Activated naive CD4-positive, alpha-beta T cell treated with anti-CD3 and anti-CD28 coated beads, Interleukin-2, amount 10 ng/mL, durations not matched to agents 7 days and 5 days (primary cell): ENCODE measurements around the gene PLXNC1.

Experiments used
- CTCF ChIA-PET: fragments of 350-600 bp; sonication (Branson Sonifier 250); formaldehyde crosslinking; loops from one replicate; lab custom pipeline; 2021; ENCODE audit warnings: antibody characterized with exemption; lab: Charles Lee
- DNase-seq: peaks from one replicate; pipeline ENCODE4 v3.0.0-alpha.2; 2020
- H3K27ac Mint-ChIP-seq: one replicate; pipeline ENCODE4 v1.8.0; 2021; ENCODE audit warnings: mild to moderate bottlenecking, moderate library complexity, mixed read lengths
- H3K27me3 Mint-ChIP-seq: one replicate; pipeline ENCODE4 v1.8.0; 2021; ENCODE audit warnings: mild to moderate bottlenecking, mixed read lengths
- H3K36me3 Mint-ChIP-seq: one replicate; pipeline ENCODE4 v1.8.0; 2021; ENCODE audit warnings: mixed read lengths
- H3K4me1 Mint-ChIP-seq: one replicate; pipeline ENCODE4 v1.8.0; 2021; ENCODE audit warnings: mixed read lengths
- H3K4me3 Mint-ChIP-seq: one replicate; pipeline ENCODE4 v1.8.0; 2021; ENCODE audit warnings: mild to moderate bottlenecking, moderate library complexity, mixed read lengths
- H3K9me3 Mint-ChIP-seq: one replicate; pipeline ENCODE4 v1.8.0; 2021; ENCODE audit warnings: mixed read lengths

The PLXNC1 gene

DNA sequence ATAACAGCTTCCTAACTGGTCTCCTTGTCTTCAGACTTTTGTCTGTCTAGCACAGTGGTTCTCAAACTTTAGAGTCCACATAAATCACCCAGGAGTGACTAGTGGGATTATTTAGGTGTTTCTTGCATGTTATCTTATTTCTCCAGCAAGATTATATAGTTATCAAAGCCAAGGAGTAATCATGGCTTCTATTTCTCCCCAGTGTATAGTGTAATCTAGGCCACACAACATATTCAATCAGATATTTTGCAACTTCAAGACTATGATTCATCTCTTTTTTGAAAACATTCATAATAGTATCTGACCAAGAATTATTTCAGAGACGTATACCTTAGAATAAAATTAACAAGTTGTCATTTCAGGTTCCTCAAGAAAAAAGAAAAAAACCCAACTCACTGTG lies 179.4 kb downstream of the PLXNC1 start:
- Mint-ChIP-seq H3K36me3 (peaks cover 49% of the 10 kb centered on the region), H3K27me3 (no peaks in the 10 kb centered on the region), H3K27ac (no peak overlapping the region), H3K4me1 (peaks cover 5% of the 10 kb centered on the region), H3K4me3 (no peak overlapping the region), H3K9me3 (peaks cover 4% of the 10 kb centered on the region)
- CTCF ChIA-PET = no interaction called here
- DNase-seq = no peak

DNA sequence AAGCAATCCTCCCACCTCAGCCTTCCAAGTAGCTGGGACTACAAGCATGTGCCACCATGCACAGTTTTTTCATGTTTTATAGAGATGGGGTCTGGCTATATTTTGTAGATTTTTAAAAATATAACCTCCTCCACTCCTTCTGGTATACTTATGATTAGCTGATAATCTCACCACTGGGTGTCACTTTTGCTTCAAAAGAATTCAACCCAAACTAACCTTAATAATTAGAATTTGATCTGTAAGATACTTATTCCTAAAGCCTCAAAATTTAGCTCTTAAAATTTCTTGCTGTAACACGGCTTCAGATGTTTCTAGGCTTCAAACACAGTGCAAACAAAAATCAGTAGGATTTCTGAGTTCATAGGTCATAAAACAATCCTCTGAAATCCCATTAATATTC lies 181.0 kb downstream of the PLXNC1 start:
- peaks cover 41% of the 10 kb centered on the region for H3K36me3 Mint-ChIP-seq
- no peak overlapping the region for H3K27ac Mint-ChIP-seq
- CTCF ChIA-PET = interaction anchor here (1.0 to 1.2 kb wide), 4 partner anchors 103 to 224 kb away, joined by 3 to 5 read pairs (median 3); no protein-coding TSS in a partner anchor
- no peaks in the 10 kb centered on the region for H3K27me3 Mint-ChIP-seq
- DNase-seq = no peak
- peaks cover 5% of the 10 kb centered on the region for H3K4me1 Mint-ChIP-seq
- no peaks in the 10 kb centered on the region for H3K9me3 Mint-ChIP-seq
- H3K4me3 Mint-ChIP-seq = no peak overlapping the region

DNA sequence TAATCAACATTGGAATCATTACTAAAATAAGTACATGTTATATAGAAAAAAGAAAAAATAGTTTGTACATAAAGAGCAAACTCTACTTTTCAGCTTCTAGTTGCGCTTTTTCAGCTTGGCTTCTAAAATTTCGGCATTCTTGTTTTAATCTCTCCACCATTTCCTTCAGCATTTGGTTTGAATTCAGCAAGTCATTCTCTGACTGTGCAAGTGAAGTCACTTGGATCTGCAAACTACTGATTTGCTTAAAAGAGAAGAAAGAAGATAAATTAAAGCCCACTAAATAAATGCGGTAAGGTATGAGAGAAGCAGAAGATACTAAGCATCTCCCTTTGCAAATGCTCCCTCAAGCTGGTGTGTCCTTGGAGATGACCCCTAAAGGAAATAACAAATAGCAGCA lies 185.0 kb downstream of the PLXNC1 start:
- CTCF ChIA-PET = interaction anchor here (0.6 kb wide), 1 partner anchor 425 kb away, joined by 3 read pairs; no protein-coding TSS in a partner anchor
- H3K27ac Mint-ChIP-seq = no peak overlapping the region
- H3K4me1 Mint-ChIP-seq = no peaks in the 10 kb centered on the region
- no peaks in the 10 kb centered on the region for H3K9me3 Mint-ChIP-seq
- no peak for DNase-seq
- H3K27me3 Mint-ChIP-seq = no peaks in the 10 kb centered on the region
- no peak overlapping the region for H3K4me3 Mint-ChIP-seq
- peaks cover 24% of the 10 kb centered on the region for H3K36me3 Mint-ChIP-seq

DNA sequence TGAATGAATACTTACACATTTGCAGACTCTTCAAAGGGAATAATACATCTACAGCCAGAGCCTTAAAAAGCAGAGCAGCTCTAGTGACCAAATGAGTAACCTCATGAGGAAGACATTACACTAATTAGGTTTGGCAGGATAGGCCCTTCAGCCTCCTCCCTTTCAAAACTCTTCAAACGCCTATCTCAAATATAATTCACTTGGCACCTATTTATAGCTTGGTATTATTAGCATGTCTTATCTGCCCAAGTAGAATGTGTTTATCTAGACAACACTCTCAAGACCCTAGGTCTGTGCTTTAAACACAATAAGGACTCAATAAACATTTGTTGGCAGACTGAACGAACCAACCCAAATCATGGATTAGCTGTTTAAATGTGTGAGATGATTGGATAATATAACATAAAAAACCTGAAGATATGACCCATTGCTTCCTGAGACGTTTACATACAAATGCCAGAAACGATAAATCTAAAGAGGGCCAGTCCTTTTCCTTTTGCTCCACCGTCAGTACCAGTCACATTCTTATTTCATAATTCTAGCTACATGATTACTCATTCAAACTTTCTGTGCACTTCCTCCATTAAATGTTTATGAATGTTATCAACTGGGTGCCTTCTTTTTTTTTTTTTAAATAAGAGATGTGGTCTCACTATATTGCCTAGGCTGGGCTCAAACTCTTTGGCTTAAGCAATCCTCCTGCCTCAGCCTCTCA lies 188.0 kb downstream of the PLXNC1 start:
- no peak for DNase-seq
- Mint-ChIP-seq H3K4me1 (no peaks in the 10 kb centered on the region), H3K9me3 (no peaks in the 10 kb centered on the region), H3K4me3 (no peak overlapping the region), H3K27me3 (no peaks in the 10 kb centered on the region), H3K27ac (no peak overlapping the region), H3K36me3 (peaks cover 17% of the 10 kb centered on the region)
- CTCF ChIA-PET = interaction anchor here (0.6 kb wide), 1 partner anchor 834 kb away, joined by 3 read pairs; no protein-coding TSS in a partner anchor

DNA sequence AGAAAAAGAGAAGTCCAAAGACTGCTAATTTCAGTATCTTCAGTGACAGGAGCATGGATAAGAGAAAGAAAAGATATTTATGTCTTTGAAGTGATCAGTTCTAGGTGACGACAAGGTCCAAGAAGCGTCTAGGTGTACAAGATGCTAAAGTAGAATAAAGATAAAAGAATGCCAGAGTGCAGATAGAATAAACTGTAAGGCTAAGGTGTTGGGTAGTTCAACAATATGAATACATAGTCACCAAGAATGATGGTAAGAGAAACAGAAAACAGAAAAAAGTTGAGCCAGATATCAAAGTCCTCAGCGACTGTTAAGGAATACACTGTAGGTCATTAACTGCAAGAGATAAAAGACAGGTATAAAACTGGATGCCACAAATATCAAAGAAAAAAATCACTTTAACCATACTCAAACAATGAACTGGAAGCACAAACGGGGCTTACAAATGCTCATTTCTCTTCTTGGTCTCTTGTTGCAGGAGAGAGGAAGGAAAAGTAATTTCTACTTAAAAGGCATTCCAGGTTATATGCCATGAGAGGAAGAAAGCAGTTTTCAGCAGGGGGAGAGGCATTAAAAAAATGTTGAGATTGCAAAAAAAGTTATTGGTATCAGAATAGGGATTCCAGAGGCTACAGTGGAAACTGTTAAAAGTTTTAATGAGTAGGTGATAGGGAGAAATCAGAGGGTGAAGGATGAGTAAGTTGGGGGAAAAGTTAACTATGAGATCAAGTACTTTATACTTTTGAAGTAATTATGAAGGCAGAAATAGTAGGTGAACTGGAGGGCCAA lies 189.8 kb downstream of the PLXNC1 start:
- no peaks in the 10 kb centered on the region for H3K4me1 Mint-ChIP-seq
- H3K27me3 Mint-ChIP-seq = no peaks in the 10 kb centered on the region
- DNase-seq = no peak
- CTCF ChIA-PET = no interaction called here
- H3K9me3 Mint-ChIP-seq = peaks cover 2% of the 10 kb centered on the region
- H3K27ac Mint-ChIP-seq = no peak overlapping the region
- H3K4me3 Mint-ChIP-seq = no peak overlapping the region
- peaks cover 15% of the 10 kb centered on the region for H3K36me3 Mint-ChIP-seq

DNA sequence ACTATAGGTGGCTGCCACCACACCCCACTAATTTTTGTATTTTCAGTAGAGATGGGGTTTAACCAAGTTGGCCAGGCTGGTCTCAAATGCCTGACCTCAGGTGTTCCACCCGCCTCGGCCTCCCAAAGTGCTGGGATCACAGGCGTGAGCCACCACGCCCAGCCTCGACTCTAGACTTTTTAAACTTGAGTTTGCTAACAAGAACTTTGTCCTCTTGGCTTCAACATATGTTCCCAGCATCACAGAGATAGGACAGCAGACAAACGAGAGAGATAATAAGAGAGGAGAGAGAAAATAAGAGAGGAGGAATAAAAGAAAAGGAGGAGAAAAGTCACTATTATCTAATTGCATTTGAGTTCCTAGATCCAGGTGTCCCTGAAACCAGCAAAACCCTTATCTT lies 192.2 kb downstream of the PLXNC1 start:
- DNase-seq = no peak
- Mint-ChIP-seq H3K36me3 (peaks cover 19% of the 10 kb centered on the region), H3K9me3 (peaks cover 3% of the 10 kb centered on the region), H3K27ac (no peak overlapping the region), H3K4me3 (no peak overlapping the region), H3K4me1 (no peaks in the 10 kb centered on the region), H3K27me3 (no peaks in the 10 kb centered on the region)
- CTCF ChIA-PET = no interaction called here

DNA sequence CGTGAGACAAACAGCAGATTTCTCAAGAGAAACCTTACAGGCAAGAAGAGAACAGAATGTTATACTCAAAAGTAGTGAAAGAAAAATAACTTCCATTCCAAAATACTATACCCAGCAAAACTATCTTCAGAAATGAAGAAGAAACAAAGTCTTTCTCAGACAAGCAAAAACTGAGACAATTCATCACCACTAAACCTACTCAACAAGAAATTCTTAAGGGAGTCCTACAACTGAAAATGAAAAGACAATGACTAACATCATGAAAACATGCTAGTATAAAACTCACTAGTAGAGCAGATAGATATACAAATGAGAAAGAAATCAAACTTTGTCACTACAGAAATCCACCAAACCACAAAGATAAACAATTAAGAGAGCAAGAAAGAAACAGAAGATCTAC lies 204.8 kb downstream of the PLXNC1 start:
- CTCF ChIA-PET = no interaction called here
- H3K9me3 Mint-ChIP-seq = peaks cover 64% of the 10 kb centered on the region
- no peak overlapping the region for H3K4me3 Mint-ChIP-seq
- H3K4me1 Mint-ChIP-seq = no peaks in the 10 kb centered on the region
- H3K36me3 Mint-ChIP-seq = peaks cover 76% of the 10 kb centered on the region
- DNase-seq = no peak
- H3K27ac Mint-ChIP-seq = no peak overlapping the region
- no peaks in the 10 kb centered on the region for H3K27me3 Mint-ChIP-seq
